Panc1 (cell line): ENCODE data around the gene FGD5. TPM values are rescaled to one million over a fixed set of nuclear protein-coding genes. Genes with fewer than 3 reads are reported as not detected.

Experiments used
- ATAC-seq: fragments of 200-7000 bp; cut with Tn5 transposase; 2 replicates; pipeline ENCODE4 v1.9.1; 2020; ENCODE audit warnings: mild to moderate bottlenecking, moderate library complexity
- BruUV-seq: library from RNA; stranded (reverse); fragments of 400-500 nt; replicated peaks from 2 replicates; lab custom pipeline; 2021; lab: Mats Ljungman, UMichigan
- CTCF ChIA-PET: fragments of 300-600 bp; sonication (Branson Sonifier 250); formaldehyde crosslinking; loops from one replicate; lab custom pipeline; 2022; ENCODE audit warnings: antibody characterized with exemption; lab: Charles Lee
- POLR2A ChIA-PET: fragments of 300-600 bp; sonication (Branson Sonifier 250); formaldehyde crosslinking; loops from one replicate; lab custom pipeline; 2022; ENCODE audit warnings: antibody characterized with exemption; lab: Charles Lee
- DNase-seq: peaks from one replicate; pipeline ENCODE4 v3.0.0-alpha.2; 2010; ENCODE audit warnings: low read depth, low spot score
- H3K27ac ChIP-seq: 2 replicates; pipeline ENCODE4 v1.5.1; 2011; ENCODE audit warnings: mild to moderate bottlenecking, low read length, inconsistent platforms
- H3K27me3 ChIP-seq: fragments of 200-500 bp; sonication (Bioruptor generic); 2 replicates; pipeline ENCODE4 v1.6.0; 2014; ENCODE audit warnings: low read length, inconsistent platforms; ENCODE audit not compliant: control insufficient read depth, insufficient read depth
- H3K36me3 ChIP-seq: fragments of 200-500 bp; sonication (Bioruptor generic); 2 replicates; pipeline ENCODE4 v1.5.1; 2014; ENCODE audit warnings: inconsistent platforms, mild to moderate bottlenecking, low read length, moderate library complexity; ENCODE audit not compliant: control insufficient read depth, insufficient read depth
- H3K4me1 ChIP-seq: 2 replicates; pipeline ENCODE4 v1.5.1; 2011; ENCODE audit warnings: inconsistent platforms, mild to moderate bottlenecking, low read length, moderate library complexity; ENCODE audit not compliant: control insufficient read depth, insufficient read depth
- H3K4me3 ChIP-seq, 2 experiments: 2 replicates each; pipeline ENCODE4 v1.5.1; 2011 to 2012; ENCODE audit warnings: low read depth in 2 of 2, low read length in 2 of 2, mild to moderate bottlenecking in 2 of 2, inconsistent platforms in 1 of 2, moderate library complexity in 1 of 2
- H3K9me3 ChIP-seq: fragments of 200-500 bp; sonication (Bioruptor generic); 2 replicates; pipeline ENCODE4 v1.5.1; 2014; ENCODE audit warnings: low read depth, mild to moderate bottlenecking, inconsistent platforms, low read length, moderate library complexity; ENCODE audit not compliant: control insufficient read depth, insufficient read depth
- POLR2AphosphoS5 ChIP-seq: IDR thresholded peaks from 2 replicates; pipeline ENCODE4 v1.6.1; 2012; ENCODE audit warnings: mild to moderate bottlenecking, low read depth, low read length, moderate library complexity
- SIN3A ChIP-seq: IDR thresholded peaks from 2 replicates; pipeline ENCODE4 v1.6.1; 2012; ENCODE audit warnings: low read depth, mild to moderate bottlenecking, low read length, moderate library complexity, borderline replicate concordance; ENCODE audit not compliant: insufficient read depth
- TCF7L2 ChIP-seq: IDR thresholded peaks from 2 replicates; pipeline ENCODE4 v1.6.1; 2011; ENCODE audit warnings: mild to moderate bottlenecking, low read depth, low read length, inconsistent platforms
- in situ Hi-C: cut with HindIII; loops from 2 replicates; pipeline ENCODE4 v1.10.0; 2016; ENCODE audit warnings: low sequenced_read_pairs, low pct_unique_long_range_greater_than_20kb
- intact Hi-C: fragments of 100-400 bp; cut with micrococcal nuclease; formaldehyde crosslinking; loops from one replicate; pipeline ENCODE4 v1.10.0; 2022; ENCODE audit not compliant: unreplicated experiment
- total RNA-seq: library from RNA; stranded (reverse); gene quantifications from one replicate; pipeline ENCODE4 v1.2.1, GENCODE V29; 2021; ENCODE audit not compliant: unreplicated experiment
- TF ChIP-seq, protein P1 (sequence below), 2 experiments: IDR thresholded peaks; 2 replicates each; pipeline ENCODE4 v1.6.1; 2011 to 2012; ENCODE audit warnings: low read depth in 2 of 2, control low read depth in 1 of 2, low read length in 1 of 2, mild to moderate bottlenecking in 1 of 2, moderate library complexity in 1 of 2; ENCODE audit not compliant: insufficient read depth in 1 of 2
- TF ChIP-seq, protein P2 (sequence below): fragments of 450-650 bp; IDR thresholded peaks from 2 replicates; pipeline ENCODE4 v1.5.1; 2017; ENCODE audit warnings: mild to moderate bottlenecking

FGD5 gene
- total RNA-seq, 1 experiment from 2014 or later, result 0.77 TPM

- Histone ChIP-seq H3K4me3 (no peak overlapping the region), H3K27me3 (no peaks in the 10 kb centered on the region), H3K4me1 (no peaks in the 10 kb centered on the region), H3K36me3 (no peaks in the 10 kb centered on the region), H3K9me3 (no peaks in the 10 kb centered on the region), H3K27ac (no peak overlapping the region)
- in situ Hi-C loops (no loop called here), intact Hi-C loops (loop anchor here (1.0 to 10.0 kb wide), 4 partner anchors 113 to 415 kb away; no protein-coding TSS in a partner anchor)
- ChIA-PET POLR2A (no interaction called here), CTCF (interaction anchor here (0.6 to 1.5 kb wide), 5 partner anchors 15 to 141 kb away, joined by 3 to 8 read pairs (median 3); no protein-coding TSS in a partner anchor)
- TF ChIP-seq POLR2AphosphoS5, result no peak
- no peak for TF ChIP-seq TCF7L2
- TF ChIP-seq, protein P1, sequence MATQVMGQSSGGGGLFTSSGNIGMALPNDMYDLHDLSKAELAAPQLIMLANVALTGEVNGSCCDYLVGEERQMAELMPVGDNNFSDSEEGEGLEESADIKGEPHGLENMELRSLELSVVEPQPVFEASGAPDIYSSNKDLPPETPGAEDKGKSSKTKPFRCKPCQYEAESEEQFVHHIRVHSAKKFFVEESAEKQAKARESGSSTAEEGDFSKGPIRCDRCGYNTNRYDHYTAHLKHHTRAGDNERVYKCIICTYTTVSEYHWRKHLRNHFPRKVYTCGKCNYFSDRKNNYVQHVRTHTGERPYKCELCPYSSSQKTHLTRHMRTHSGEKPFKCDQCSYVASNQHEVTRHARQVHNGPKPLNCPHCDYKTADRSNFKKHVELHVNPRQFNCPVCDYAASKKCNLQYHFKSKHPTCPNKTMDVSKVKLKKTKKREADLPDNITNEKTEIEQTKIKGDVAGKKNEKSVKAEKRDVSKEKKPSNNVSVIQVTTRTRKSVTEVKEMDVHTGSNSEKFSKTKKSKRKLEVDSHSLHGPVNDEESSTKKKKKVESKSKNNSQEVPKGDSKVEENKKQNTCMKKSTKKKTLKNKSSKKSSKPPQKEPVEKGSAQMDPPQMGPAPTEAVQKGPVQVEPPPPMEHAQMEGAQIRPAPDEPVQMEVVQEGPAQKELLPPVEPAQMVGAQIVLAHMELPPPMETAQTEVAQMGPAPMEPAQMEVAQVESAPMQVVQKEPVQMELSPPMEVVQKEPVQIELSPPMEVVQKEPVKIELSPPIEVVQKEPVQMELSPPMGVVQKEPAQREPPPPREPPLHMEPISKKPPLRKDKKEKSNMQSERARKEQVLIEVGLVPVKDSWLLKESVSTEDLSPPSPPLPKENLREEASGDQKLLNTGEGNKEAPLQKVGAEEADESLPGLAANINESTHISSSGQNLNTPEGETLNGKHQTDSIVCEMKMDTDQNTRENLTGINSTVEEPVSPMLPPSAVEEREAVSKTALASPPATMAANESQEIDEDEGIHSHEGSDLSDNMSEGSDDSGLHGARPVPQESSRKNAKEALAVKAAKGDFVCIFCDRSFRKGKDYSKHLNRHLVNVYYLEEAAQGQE (IDR thresholded peaks at IDR 0.05; ENCODE audit: insufficient read depth in 1 of 2, low read depth in 2 of 2, low read length in 1 of 2), result no peak
- TF ChIP-seq SIN3A, result no peak
- TF ChIP-seq, protein P2, sequence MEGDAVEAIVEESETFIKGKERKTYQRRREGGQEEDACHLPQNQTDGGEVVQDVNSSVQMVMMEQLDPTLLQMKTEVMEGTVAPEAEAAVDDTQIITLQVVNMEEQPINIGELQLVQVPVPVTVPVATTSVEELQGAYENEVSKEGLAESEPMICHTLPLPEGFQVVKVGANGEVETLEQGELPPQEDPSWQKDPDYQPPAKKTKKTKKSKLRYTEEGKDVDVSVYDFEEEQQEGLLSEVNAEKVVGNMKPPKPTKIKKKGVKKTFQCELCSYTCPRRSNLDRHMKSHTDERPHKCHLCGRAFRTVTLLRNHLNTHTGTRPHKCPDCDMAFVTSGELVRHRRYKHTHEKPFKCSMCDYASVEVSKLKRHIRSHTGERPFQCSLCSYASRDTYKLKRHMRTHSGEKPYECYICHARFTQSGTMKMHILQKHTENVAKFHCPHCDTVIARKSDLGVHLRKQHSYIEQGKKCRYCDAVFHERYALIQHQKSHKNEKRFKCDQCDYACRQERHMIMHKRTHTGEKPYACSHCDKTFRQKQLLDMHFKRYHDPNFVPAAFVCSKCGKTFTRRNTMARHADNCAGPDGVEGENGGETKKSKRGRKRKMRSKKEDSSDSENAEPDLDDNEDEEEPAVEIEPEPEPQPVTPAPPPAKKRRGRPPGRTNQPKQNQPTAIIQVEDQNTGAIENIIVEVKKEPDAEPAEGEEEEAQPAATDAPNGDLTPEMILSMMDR, result no peak
- no TSS peak for BruUV-seq
- DNase-seq, result no peak
- ATAC-seq, result no peak
These were observed 103.3 kb downstream of the FGD5 start for GRCh38 chr3:14921811-14922705.

GRCh38 chr3:14922863-14923262, 104.1 kb downstream of the FGD5 start:
- POLR2A ChIA-PET, result no interaction called here
- TF ChIP-seq, protein P2, result no peak
- TF ChIP-seq, protein P1 (IDR thresholded peaks at IDR 0.05; ENCODE audit: insufficient read depth in 1 of 2, low read depth in 2 of 2, low read length in 1 of 2), result no peak
- TF ChIP-seq TCF7L2, result no peak
- no peak for TF ChIP-seq POLR2AphosphoS5
- no peak for TF ChIP-seq SIN3A
- DNase-seq, result no peak
- no peak overlapping the region for H3K27ac ChIP-seq
- H3K27me3 ChIP-seq, result no peaks in the 10 kb centered on the region
- intact Hi-C loops (loop anchor here (2.0 to 10.0 kb wide), 3 partner anchors 112 to 416 kb away; no protein-coding TSS in a partner anchor), in situ Hi-C loops (no loop called here)
- H3K4me1 ChIP-seq, result no peaks in the 10 kb centered on the region
- ATAC-seq, result no peak
- no peaks in the 10 kb centered on the region for H3K9me3 ChIP-seq
- H3K36me3 ChIP-seq, result no peaks in the 10 kb centered on the region
- no peak overlapping the region for H3K4me3 ChIP-seq
- BruUV-seq, result no TSS peak
- CTCF ChIA-PET, result no interaction called here
